HUES64 (cell line): ENCODE measurements around the gene BCAS3.
"Not testable (repeated sequence)": the region's sequence is repeated elsewhere in the genome, so short reads cannot be mapped to it uniquely, and the experiment has no call there.

Experiments
- H3K27ac ChIP-seq: 2 replicates; pipeline ENCODE4 v1.7.0; 2013; ENCODE audit warnings: low read depth, low read length, inconsistent platforms
- H3K27me3 ChIP-seq: 2 replicates; pipeline ENCODE4 v1.6.1; 2013; ENCODE audit warnings: mild to moderate bottlenecking, low read length; ENCODE audit not compliant: insufficient read depth
- H3K36me3 ChIP-seq: 2 replicates; pipeline ENCODE4 v1.6.1; 2013; ENCODE audit warnings: mild to moderate bottlenecking, low read length; ENCODE audit not compliant: insufficient read depth
- H3K4me1 ChIP-seq: 2 replicates; pipeline ENCODE4 v1.6.1; 2013; ENCODE audit warnings: mild to moderate bottlenecking, low read length, moderate library complexity; ENCODE audit not compliant: insufficient read depth
- H3K4me3 ChIP-seq: 2 replicates; pipeline ENCODE4 v1.5.1; 2013; ENCODE audit warnings: mild to moderate bottlenecking, low read length, moderate library complexity
- H3K9ac ChIP-seq: 2 replicates; pipeline ENCODE4 v1.6.1; 2013; ENCODE audit warnings: mild to moderate bottlenecking, low read depth, low read length
- H3K9me3 ChIP-seq: 2 replicates; pipeline ENCODE4 v1.6.1; 2013; ENCODE audit warnings: low read depth, low read length; ENCODE audit not compliant: insufficient read depth
- WGBS: fragments of 150-250, 120-280 bp; methylation state at CpG from one replicate; pipeline ENCODE4 v1.1.7; 2013; ENCODE audit warnings: missing lambda C conversion rate; 5-methylcytosine and 5-hydroxymethylcytosine counted together

The BCAS3 gene

GRCh38 chr17:61429274-61429673 lies 751.6 kb downstream of the BCAS3 start:
- no peak overlapping the region for H3K27ac ChIP-seq
- H3K4me3 ChIP-seq = no peak overlapping the region
- no peaks in the 10 kb centered on the region for H3K27me3 ChIP-seq
- 87% methylated on average over 1 of the region's 1 CpG for WGBS
- 0 out of 2 replicates have a peak, but pooled peaks cover 3% of the 10 kb centered on the region for H3K4me1 ChIP-seq
- no peaks in the 10 kb centered on the region for H3K36me3 ChIP-seq
- H3K9ac ChIP-seq = no peak overlapping the region
- no peaks in the 10 kb centered on the region for H3K9me3 ChIP-seq

GRCh38 chr17:61429831-61430230 lies 752.2 kb downstream of the BCAS3 start:
- H3K4me1 ChIP-seq, H3K27me3 ChIP-seq, H3K9me3 ChIP-seq, H3K27ac ChIP-seq, H3K9ac ChIP-seq, H3K36me3 ChIP-seq, H3K4me3 ChIP-seq: not testable (repeated sequence)
- WGBS = 90% methylated on average over 6 of the region's 6 CpGs

- Histone ChIP-seq H3K36me3 (no peaks in the 10 kb centered on the region), H3K4me1 (no peaks in the 10 kb centered on the region), H3K9ac (no peak overlapping the region), H3K4me3 (no peak overlapping the region), H3K27ac (no peak overlapping the region), H3K27me3 (no peaks in the 10 kb centered on the region), H3K9me3 (no peaks in the 10 kb centered on the region)
- 90% methylated on average over 4 of the region's 4 CpGs for WGBS
Measured at GRCh38 chr17:61431594-61432311, 754.1 kb downstream of the BCAS3 start.

- Histone ChIP-seq H3K9me3 (no peaks in the 10 kb centered on the region), H3K9ac (no peak overlapping the region), H3K4me1 (no peaks in the 10 kb centered on the region), H3K36me3 (no peaks in the 10 kb centered on the region), H3K27me3 (0 out of 2 replicates have a peak, but pooled peaks cover 3% of the 10 kb centered on the region), H3K4me3 (no peak overlapping the region), H3K27ac (no peak overlapping the region)
Measured at GRCh38 chr17:61436273-61436672, 758.6 kb downstream of the BCAS3 start.

- Histone ChIP-seq H3K27me3 (0 out of 2 replicates have a peak, but pooled peaks cover 3% of the 10 kb centered on the region), H3K9ac (no peak overlapping the region), H3K9me3 (no peaks in the 10 kb centered on the region), H3K36me3 (no peaks in the 10 kb centered on the region), H3K4me3 (no peak overlapping the region), H3K4me1 (no peaks in the 10 kb centered on the region), H3K27ac (no peak overlapping the region)
Measured at GRCh38 chr17:61436995-61437704, 759.5 kb downstream of the BCAS3 start.

- H3K4me1 ChIP-seq = no peaks in the 10 kb centered on the region
- H3K9ac ChIP-seq = no peak overlapping the region
- H3K36me3 ChIP-seq = no peaks in the 10 kb centered on the region
- H3K27me3 ChIP-seq = peaks cover 8% of the 10 kb centered on the region; the same call in 1 of the 2 replicates
- no peak overlapping the region for H3K4me3 ChIP-seq
- H3K27ac ChIP-seq = no peak overlapping the region
- no peaks in the 10 kb centered on the region for H3K9me3 ChIP-seq
Measured at GRCh38 chr17:61440697-61441096, 763.0 kb downstream of the BCAS3 start.

GRCh38 chr17:61441507-61441906 lies 763.9 kb downstream of the BCAS3 start:
- H3K4me1 ChIP-seq, H3K9me3 ChIP-seq, H3K4me3 ChIP-seq, H3K27ac ChIP-seq, H3K9ac ChIP-seq, H3K36me3 ChIP-seq: not testable (repeated sequence)
- peaks cover 16% of the 10 kb centered on the region for H3K27me3 ChIP-seq
- 97% methylated on average over 6 of the region's 6 CpGs for WGBS

- no peaks in the 10 kb centered on the region for H3K9me3 ChIP-seq
- H3K36me3 ChIP-seq = no peaks in the 10 kb centered on the region
- WGBS = 65% methylated on average over 4 of the region's 4 CpGs
- no peak overlapping the region for H3K4me3 ChIP-seq
- H3K9ac ChIP-seq = no peak overlapping the region
- H3K27ac ChIP-seq = no peak overlapping the region
- peaks cover 24% of the 10 kb centered on the region for H3K27me3 ChIP-seq
- no peaks in the 10 kb centered on the region for H3K4me1 ChIP-seq
Measured at GRCh38 chr17:61442136-61442775, 764.6 kb downstream of the BCAS3 start.
